Stimulated activated CD4-positive, alpha-beta T cell treated with anti-CD3 and anti-CD28 coated beads, Interleukin-15, amount 100 ng/mL, for 48 hours (primary cell): ENCODE measurements around the gene RTKN.
"Not testable (repeated sequence)": the region's sequence is repeated elsewhere in the genome, so short reads cannot be mapped to it uniquely, and the experiment has no call there.

Experiments used
- DNase-seq, 2 donors: peaks; one replicate each; pipeline ENCODE4 v3.0.0-alpha.2; 2020; ENCODE audit warnings: low read depth in 2 of 2

RTKN gene

GRCh38 chr2:74461187-74462053, 19.7 kb upstream of the RTKN start:
- DNase-seq = no peak

- not testable (repeated sequence) for DNase-seq
Measured at GRCh38 chr2:74460187-74460586, 18.4 kb upstream of the RTKN start.

- not testable (repeated sequence) for DNase-seq
Measured at GRCh38 chr2:74459503-74460118, 17.9 kb upstream of the RTKN start.

- DNase-seq = no peak
Measured at GRCh38 chr2:74458938-74459363, 17.2 kb upstream of the RTKN start.

GRCh38 chr2:74458132-74458937, 16.6 kb upstream of the RTKN start, which contains the start of gene WBP1:
Gene WBP1, plus strand, starts transcription at chr2:74458438. Its CDS starts 165 bp downstream, at chr2:74458603.
- DNase-seq = peak; percentile 99

- DNase-seq = peak; percentile 64 to 76
Measured at GRCh38 chr2:74457549-74458131, 15.9 kb upstream of the RTKN start.

GRCh38 chr2:74457129-74457548, 15.4 kb upstream of the RTKN start:
- DNase-seq = no peak

- peak; percentile 96 for DNase-seq
Measured at GRCh38 chr2:74454654-74455511, 13.1 kb upstream of the RTKN start, which contains the start of gene INO80B. Gene INO80B, plus strand, starts transcription at chr2:74455087. Its CDS starts 30 bp downstream, at chr2:74455117.

GRCh38 chr2:74450570-74451190, 8.9 kb upstream of the RTKN start:
- no peak for DNase-seq

GRCh38 chr2:74448771-74449170, 7.0 kb upstream of the RTKN start:
- no peak for DNase-seq

GRCh38 chr2:74447230-74447999, 5.7 kb upstream of the RTKN start:
- DNase-seq = no peak

GRCh38 chr2:74444498-74445318, 3.0 kb upstream of the RTKN start:
- DNase-seq = no peak

GRCh38 chr2:74442483-74443297, 953 bp upstream of the RTKN start:
- not testable (repeated sequence) for DNase-seq

- DNase-seq = no peak
Measured at GRCh38 chr2:74441170-74441689, 507 bp downstream of the RTKN start.

GRCh38 chr2:74440378-74441169, 1.2 kb downstream of the RTKN start:
- peak; percentile 40 to 48 for DNase-seq

- no peak for DNase-seq
Measured at GRCh38 chr2:74439803-74440377, 1.8 kb downstream of the RTKN start.
